H9 (cell line): Measurements from ENCODE around the gene TIAM1. TPM values are rescaled to one million over a fixed set of nuclear protein-coding genes. Genes with fewer than 3 reads are reported as not detected.

Experiments
- DNase-seq: peaks from one replicate; pipeline ENCODE4 v3.0.0-alpha.2; 2017
- H2AFZ ChIP-seq: one replicate; pipeline ENCODE4 v1.6.1; 2013; ENCODE audit warnings: mild to moderate bottlenecking, low read length, control low read depth, moderate library complexity
- H2AK5ac ChIP-seq: 2 replicates; pipeline ENCODE4 v1.6.1; 2013; ENCODE audit warnings: low read length, control low read depth, mixed read lengths; ENCODE audit not compliant: insufficient read length
- H2BK120ac ChIP-seq: one replicate; pipeline ENCODE4 v1.6.1; 2013; ENCODE audit warnings: low read depth, mild to moderate bottlenecking, low read length, control low read depth, inconsistent platforms; ENCODE audit not compliant: poor library complexity, severe bottlenecking
- H2BK12ac ChIP-seq: 2 replicates; pipeline ENCODE4 v1.6.1; 2013; ENCODE audit warnings: low read length, control low read depth, mixed read lengths, low read depth; ENCODE audit not compliant: insufficient read length
- H2BK15ac ChIP-seq: 2 replicates; pipeline ENCODE4 v1.6.1; 2013; ENCODE audit warnings: low read depth, low read length, control low read depth
- H2BK20ac ChIP-seq: one replicate; pipeline ENCODE4 v1.6.1; 2013; ENCODE audit warnings: low read depth, mild to moderate bottlenecking, low read length, control low read depth, inconsistent platforms; ENCODE audit not compliant: poor library complexity, severe bottlenecking
- H2BK5ac ChIP-seq: 2 replicates; pipeline ENCODE4 v1.6.1; 2013; ENCODE audit warnings: low read length, control low read depth, mixed read lengths; ENCODE audit not compliant: insufficient read length
- H3K14ac ChIP-seq: 2 replicates; pipeline ENCODE4 v1.6.1; 2013; ENCODE audit warnings: low read length, control low read depth; ENCODE audit not compliant: insufficient read depth
- H3K18ac ChIP-seq: 2 replicates; pipeline ENCODE4 v1.6.1; 2013; ENCODE audit warnings: low read depth, mild to moderate bottlenecking, mixed read lengths, low read length, control low read depth; ENCODE audit not compliant: insufficient read length
- H3K23ac ChIP-seq: 2 replicates; pipeline ENCODE4 v1.6.1; 2013; ENCODE audit warnings: low read length, control low read depth, mixed read lengths, low read depth; ENCODE audit not compliant: insufficient read length
- H3K23me2 ChIP-seq: 2 replicates; pipeline ENCODE4 v1.6.1; 2013; ENCODE audit warnings: low read depth, mild to moderate bottlenecking, mixed read lengths, low read length, control low read depth; ENCODE audit not compliant: insufficient read length, poor library complexity, severe bottlenecking
- H3K27ac ChIP-seq: 2 replicates; pipeline ENCODE4 v1.5.1; 2013; ENCODE audit warnings: low read length, control low read depth, mixed read lengths, low read depth; ENCODE audit not compliant: insufficient read length
- H3K27me3 ChIP-seq: 2 replicates; pipeline ENCODE4 v1.6.1; 2013; ENCODE audit warnings: low read length, control low read depth, inconsistent platforms; ENCODE audit not compliant: insufficient read depth
- H3K4ac ChIP-seq: 2 replicates; pipeline ENCODE4 v1.6.1; 2013; ENCODE audit warnings: low read depth, mild to moderate bottlenecking, control low read depth, inconsistent platforms, low read length, moderate library complexity
- H3K4me1 ChIP-seq: 2 replicates; pipeline ENCODE4 v1.6.1; 2013; ENCODE audit warnings: low read length, control low read depth, inconsistent platforms; ENCODE audit not compliant: insufficient read depth
- H3K4me2 ChIP-seq: 2 replicates; pipeline ENCODE4 v1.6.1; 2013; ENCODE audit warnings: low read length, control low read depth, mixed read lengths; ENCODE audit not compliant: insufficient read length, insufficient read depth
- H3K56ac ChIP-seq: 2 replicates; pipeline ENCODE4 v1.6.1; 2013; ENCODE audit warnings: low read depth, mild to moderate bottlenecking, mixed read lengths, low read length, control low read depth; ENCODE audit not compliant: insufficient read length
- H3K79me1 ChIP-seq: 2 replicates; pipeline ENCODE4 v1.6.1; 2013; ENCODE audit warnings: low read depth, mild to moderate bottlenecking, moderate library complexity, low read length, control low read depth, inconsistent platforms; ENCODE audit not compliant: insufficient read depth, poor library complexity, severe bottlenecking
- H3K79me2 ChIP-seq: 2 replicates; pipeline ENCODE4 v1.6.1; 2013; ENCODE audit warnings: low read length, control low read depth, inconsistent platforms; ENCODE audit not compliant: insufficient read depth
- H3K9ac ChIP-seq: 2 replicates; pipeline ENCODE4 v1.6.1; 2013; ENCODE audit warnings: low read length, control low read depth, mixed read lengths; ENCODE audit not compliant: insufficient read length; ENCODE audit errors: extremely low read depth
- H3K9me3 ChIP-seq: one replicate; pipeline ENCODE4 v1.6.1; 2013; ENCODE audit warnings: low read depth, low read length, inconsistent platforms; ENCODE audit not compliant: control insufficient read depth
- H3T11ph ChIP-seq: one replicate; pipeline ENCODE4 v1.6.1; 2013; ENCODE audit warnings: mild to moderate bottlenecking, low read length, control low read depth, inconsistent platforms
- H4K20me1 ChIP-seq: one replicate; pipeline ENCODE4 v1.6.1; 2013; ENCODE audit not compliant: control insufficient read depth, insufficient read length, insufficient read depth
- H4K5ac ChIP-seq: 2 replicates; pipeline ENCODE4 v1.6.1; 2013; ENCODE audit warnings: low read depth, mild to moderate bottlenecking, mixed read lengths, low read length, control low read depth; ENCODE audit not compliant: insufficient read length
- H4K8ac ChIP-seq: replicated peaks from 2 replicates; pipeline ENCODE4 v1.6.1; 2013; ENCODE audit warnings: low read length, control low read depth, mixed read lengths, low read depth; ENCODE audit not compliant: insufficient read length
- H4K91ac ChIP-seq: 2 replicates; pipeline ENCODE4 v1.6.1; 2013; ENCODE audit warnings: low read depth, mild to moderate bottlenecking, moderate library complexity, mixed read lengths, low read length, control low read depth; ENCODE audit not compliant: insufficient read length
- H3K27ac Mint-ChIP-seq, 3 experiments: 2 replicates in 2 of 3; 3 replicates in 1 of 3; pipeline ENCODE4 v1.8.0; 2020 to 2021; ENCODE audit warnings: mixed read lengths in 3 of 3, mild to moderate bottlenecking in 1 of 3, moderate library complexity in 1 of 3
- H3K27me3 Mint-ChIP-seq: 2 replicates; pipeline ENCODE4 v1.8.0; 2021; ENCODE audit warnings: low read depth, mild to moderate bottlenecking, moderate library complexity, mixed read lengths
- H3K36me3 Mint-ChIP-seq, 3 experiments: 2 replicates in 2 of 3; 3 replicates in 1 of 3; pipeline ENCODE4 v1.8.0; 2020 to 2021; ENCODE audit warnings: low read depth in 3 of 3, mixed read lengths in 3 of 3; ENCODE audit not compliant: insufficient read depth in 1 of 3
- H3K4me1 Mint-ChIP-seq, 2 experiments: 2 replicates each; pipeline ENCODE4 v1.8.0; 2020; ENCODE audit warnings: mixed read lengths in 2 of 2
- H3K4me3 Mint-ChIP-seq, 2 experiments: 2 replicates in 1 of 2; 3 replicates in 1 of 2; pipeline ENCODE4 v1.8.0; 2020 to 2021; ENCODE audit warnings: mild to moderate bottlenecking in 2 of 2, mixed read lengths in 2 of 2, moderate library complexity in 1 of 2
- H3K9me3 Mint-ChIP-seq, 2 experiments: 2 replicates in 1 of 2; 3 replicates in 1 of 2; pipeline ENCODE4 v1.8.0; 2020; ENCODE audit warnings: mild to moderate bottlenecking in 2 of 2, mixed read lengths in 2 of 2, moderate library complexity in 1 of 2
- CTCF ChIP-seq: fragments of 200-600 bp; sonication (generic); conservative IDR thresholded peaks from 3 replicates; pipeline ENCODE4 v1.8.0; 2021; ENCODE audit warnings: antibody characterized with exemption, mild to moderate bottlenecking
- WGBS: extraction: QIAGEN DNeasy Blood & Tissue Kit; methylation state at CpG from one replicate; pipeline ENCODE4 v1.1.7; 2013; ENCODE audit warnings: missing lambda C conversion rate, low lambda C conversion rate, mixed read lengths; ENCODE audit not compliant: insufficient read length; ENCODE audit errors: extremely low coverage; 5-methylcytosine and 5-hydroxymethylcytosine counted together
- total RNA-seq: library from RNA; stranded (reverse); gene quantifications from 2 replicates; pipeline ENCODE4 v1.2.1, GENCODE V29; 2021

TIAM1 gene
- total RNA-seq, 1 experiment from 2014 or later, result 23.1 TPM

DNA sequence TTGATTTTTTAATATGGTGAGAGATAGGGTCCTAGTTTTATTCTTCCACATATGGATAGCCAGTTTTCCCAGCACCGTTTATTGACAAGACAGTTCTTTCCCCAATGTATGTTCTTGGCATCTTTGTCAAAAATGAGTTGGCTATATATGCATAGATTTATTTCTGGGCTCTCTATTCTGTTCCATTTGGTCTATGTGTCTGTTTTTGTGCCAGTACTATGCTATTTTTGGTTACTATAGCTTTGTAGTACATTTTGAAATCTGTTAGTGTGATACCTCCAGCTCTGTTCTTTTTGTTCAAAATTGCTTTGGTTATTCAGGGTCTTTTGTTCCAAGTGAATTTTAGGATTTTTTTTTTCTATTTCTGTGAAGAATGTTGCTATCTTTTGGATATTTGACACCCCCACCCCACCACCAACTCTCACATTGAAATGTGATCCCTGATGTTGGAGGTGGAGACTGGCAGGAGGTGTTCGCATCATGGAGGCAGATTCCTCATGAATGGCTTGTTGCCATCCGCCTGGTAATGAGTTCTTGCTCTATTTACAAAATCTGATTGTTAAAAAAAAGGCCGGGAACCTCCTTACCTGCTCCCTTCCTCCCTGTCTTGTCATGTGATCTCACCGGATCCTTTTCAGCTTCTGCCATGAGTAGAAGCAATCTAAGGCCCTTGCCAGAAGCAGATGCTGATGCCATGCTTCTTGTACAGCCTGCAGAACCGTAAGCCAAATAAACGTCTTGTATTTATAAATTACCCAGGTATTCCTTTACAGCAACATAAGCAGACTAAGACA is 251.0 kb downstream of the TIAM1 start:
- Histone ChIP-seq H3K4ac (no peak overlapping the region), H2BK20ac (no peak overlapping the region), H3K27ac (no peak overlapping the region), H3K23ac (no peak overlapping the region), H2AK5ac (no peak overlapping the region), H3K9ac (no peak overlapping the region), H3K56ac (no peak overlapping the region), H3K18ac (no peak overlapping the region), H4K20me1 (no peaks in the 10 kb centered on the region), H3K23me2 (no peaks in the 10 kb centered on the region), H3T11ph (no peak overlapping the region), H3K27me3 (no peaks in the 10 kb centered on the region), H2BK12ac (no peak overlapping the region), H3K79me1 (no peaks in the 10 kb centered on the region), H3K4me1 (no peaks in the 10 kb centered on the region), H3K79me2 (no peaks in the 10 kb centered on the region), H4K5ac (no peak overlapping the region), H2BK5ac (no peak overlapping the region), H3K14ac (no peak overlapping the region), H3K9me3 (no peaks in the 10 kb centered on the region), H3K4me2 (no peak overlapping the region), H4K8ac (no peak overlapping the region), H2BK15ac (no peak overlapping the region), H2AFZ (no peak overlapping the region), H4K91ac (no peak overlapping the region), H2BK120ac (no peak overlapping the region)
- no peak for DNase-seq
- H3K4me1 Mint-ChIP-seq, result peaks cover 5 to 6% of the 10 kb centered on the region in 2 experiments
- no peak overlapping the region for H3K27ac Mint-ChIP-seq
- WGBS, result no CpG with 5 or more reads among the region's 7 CpGs
- TF ChIP-seq CTCF, result no peak
- peaks cover 0 to 1% of the 10 kb centered on the region in 2 experiments; a peak in 2 of 5 replicates for H3K9me3 Mint-ChIP-seq
- H3K27me3 Mint-ChIP-seq, result no peaks in the 10 kb centered on the region
- H3K4me3 Mint-ChIP-seq, result no peak overlapping the region
- peaks cover 0 to 4% (median 0%) of the 10 kb centered on the region in 3 experiments; a peak in 2 of 7 replicates for H3K36me3 Mint-ChIP-seq
